BLaER1 treated with 17β-estradiol and CSF1 and Interleukin-3, amounts not matched to agents 10 nM and 100 nM (cell line): ENCODE data around the gene NMT1.

ENCODE experiments used
- H3K27ac ChIP-seq, 11 experiments: shearing (Covaris generic); formaldehyde crosslinking; 2 replicates each; pipeline ENCODE4 v1.8.1; 2022
- H3K27me3 ChIP-seq, 11 experiments: shearing (Covaris generic); formaldehyde crosslinking; 2 replicates each; pipeline ENCODE4 v1.8.1; 2022
- H3K36me3 ChIP-seq, 11 experiments: shearing (Covaris generic); formaldehyde crosslinking; 2 replicates each; pipeline ENCODE4 v1.8.1; 2022
- H3K4me1 ChIP-seq, 10 experiments: shearing (Covaris generic); formaldehyde crosslinking; 2 replicates each; pipeline ENCODE4 v1.8.1; 2022
- H3K4me2 ChIP-seq, 11 experiments: shearing (Covaris generic); formaldehyde crosslinking; 2 replicates each; pipeline ENCODE4 v1.8.1; 2022
- H3K4me3 ChIP-seq, 10 experiments: shearing (Covaris generic); formaldehyde crosslinking; 2 replicates each; pipeline ENCODE4 v1.8.1; 2022
- H3K9ac ChIP-seq, 11 experiments: shearing (Covaris generic); formaldehyde crosslinking; 2 replicates each; pipeline ENCODE4 v1.8.1; 2022
- H3K9me3 ChIP-seq, 11 experiments: shearing (Covaris generic); formaldehyde crosslinking; replicated peaks in 1 of 11; 2 replicates each; pipeline ENCODE4 v1.8.1; 2022
- H4K20me1 ChIP-seq, 11 experiments: shearing (Covaris generic); formaldehyde crosslinking; 2 replicates each; pipeline ENCODE4 v1.8.1; 2022
- Cebpa-rat ChIP-seq, 11 experiments: shearing (Covaris generic); IDR thresholded peaks; 2 replicates each; pipeline ENCODE4 v1.8.1; 2022

Gene NMT1

DNA sequence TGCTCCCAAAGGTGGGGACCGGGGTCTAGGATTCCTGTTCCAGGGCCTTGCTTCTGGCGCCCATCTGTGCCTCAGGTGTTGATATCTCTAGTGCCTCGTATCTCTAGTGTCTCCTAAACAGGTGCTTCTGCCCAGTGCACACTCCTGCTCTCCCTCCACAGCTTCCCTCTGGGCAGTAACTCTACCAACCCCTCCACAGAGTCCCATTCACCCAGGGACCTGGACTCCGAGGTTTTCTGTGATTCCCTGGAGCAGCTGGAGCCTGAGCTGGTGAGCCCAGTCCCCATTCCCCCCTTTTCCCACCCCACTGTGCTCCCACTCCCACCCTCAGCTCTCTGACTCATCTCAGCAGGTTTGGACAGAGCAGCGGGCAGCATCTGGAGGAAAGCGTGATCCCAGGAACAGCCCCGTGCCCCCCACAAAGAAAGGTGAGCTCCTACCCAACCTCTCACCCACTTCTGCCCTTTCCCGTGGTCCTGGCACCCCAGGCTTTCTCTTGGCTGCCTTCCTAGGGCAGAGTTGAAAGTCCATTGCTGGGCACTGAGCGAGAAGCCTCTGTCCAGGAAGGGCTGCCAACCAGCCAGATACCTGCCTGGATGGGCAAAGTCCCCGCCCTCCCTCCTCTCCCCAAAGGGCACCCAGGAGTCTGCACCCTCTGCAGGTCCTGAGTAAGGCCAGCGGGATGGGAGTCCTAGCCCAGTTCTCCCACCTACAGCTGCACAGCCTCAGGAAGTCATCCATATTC is 76.6 kb downstream of the NMT1 start:
- no peak for TF ChIP-seq Cebpa-rat (IDR thresholded peaks at IDR 0.05)
- peaks cover 0 to 3% (median 0%) of the 10 kb centered on the region in 11 experiments; a peak in 1 of 22 replicates for H4K20me1 ChIP-seq
- H3K9ac ChIP-seq = 0 out of 22 replicates have a peak overlapping the region, but pooled peaks of 3 of the 11 experiments have one; percentile 71 to 80 (median 73)
- H3K27me3 ChIP-seq = no peaks in the 10 kb centered on the region
- H3K27ac ChIP-seq = no peak overlapping the region
- no peak overlapping the region for H3K4me3 ChIP-seq
- peaks cover 0 to 5% (median 0%) of the 10 kb centered on the region in 11 experiments; a peak in 2 of 22 replicates for H3K36me3 ChIP-seq
- H3K4me2 ChIP-seq = peak overlapping the region in 2 of 11 experiments; percentile 97 to 98; a peak in 1 of 22 replicates
- no peaks in the 10 kb centered on the region for H3K9me3 ChIP-seq
- peaks cover 13 to 45% (median 36%) of the 10 kb centered on the region in 10 experiments for H3K4me1 ChIP-seq

DNA sequence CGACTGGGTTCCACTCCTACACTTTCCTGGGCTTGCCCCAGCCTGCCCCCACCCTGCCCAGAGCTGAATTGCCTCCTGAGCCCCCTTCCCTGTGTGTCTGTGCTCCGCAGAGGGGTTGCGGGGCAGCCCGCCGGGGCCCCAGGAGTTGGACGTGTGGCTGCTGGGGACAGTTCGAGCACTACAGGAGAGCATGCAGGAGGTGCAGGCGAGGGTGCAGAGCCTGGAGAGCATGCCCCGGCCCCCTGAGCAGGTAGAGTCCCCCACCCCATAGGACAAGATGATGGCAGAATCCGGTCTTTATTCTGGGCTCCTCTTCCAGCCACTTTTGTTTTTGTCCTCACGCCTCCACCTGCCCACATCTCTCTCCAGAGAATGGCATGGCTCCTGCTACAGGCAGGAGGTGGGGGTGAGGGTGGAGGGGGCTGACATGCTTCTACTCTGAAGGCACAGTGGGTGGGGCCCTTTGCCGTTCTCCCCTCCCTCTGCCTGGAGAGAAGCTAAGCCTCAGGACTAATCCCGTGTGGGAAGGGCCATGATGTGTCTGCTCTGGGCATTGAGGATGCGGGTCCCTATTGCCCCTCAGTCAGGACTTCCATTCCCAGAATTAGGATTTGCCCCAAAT is 77.9 kb downstream of the NMT1 start:
- H3K27me3 ChIP-seq = no peaks in the 10 kb centered on the region
- H3K9me3 ChIP-seq = no peaks in the 10 kb centered on the region
- H4K20me1 ChIP-seq = peaks cover 0 to 5% (median 0%) of the 10 kb centered on the region in 11 experiments; a peak in 1 of 22 replicates
- peak overlapping the region in 7 of 11 experiments; percentile 10 to 40 (median 34); a peak in 5 of 22 replicates for H3K4me2 ChIP-seq
- peaks cover 22 to 54% (median 45%) of the 10 kb centered on the region in 10 experiments for H3K4me1 ChIP-seq
- H3K27ac ChIP-seq = no peak overlapping the region
- TF ChIP-seq Cebpa-rat (IDR thresholded peaks at IDR 0.05) = no peak
- no peak overlapping the region for H3K4me3 ChIP-seq
- peaks cover 0 to 5% (median 0%) of the 10 kb centered on the region in 11 experiments; a peak in 2 of 22 replicates for H3K36me3 ChIP-seq
- H3K9ac ChIP-seq = peak overlapping the region in 3 of 11 experiments; percentile 7 to 24 (median 14); a peak in 1 of 22 replicates

DNA sequence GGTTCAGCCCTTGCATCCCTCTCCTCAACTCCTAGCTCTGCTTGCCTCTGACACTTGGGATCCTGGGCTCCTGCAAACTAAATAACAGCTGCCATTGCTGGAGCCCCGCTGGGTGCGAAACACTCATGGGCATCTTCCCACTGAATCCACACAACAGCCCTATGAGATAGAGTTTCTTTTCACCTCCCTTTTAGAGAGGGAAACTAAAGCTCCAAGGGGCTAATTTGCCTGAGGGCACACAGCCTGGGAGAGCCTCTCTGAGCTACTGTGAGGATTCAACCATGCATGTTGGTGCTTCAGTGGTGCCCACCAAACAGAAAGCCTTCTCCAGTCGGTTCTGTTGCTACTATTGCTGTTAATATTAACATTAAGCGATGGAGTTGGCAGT is 78.4 kb downstream of the NMT1 start:
- Histone ChIP-seq H3K36me3 (peaks cover 0 to 5% (median 0%) of the 10 kb centered on the region in 11 experiments; a peak in 2 of 22 replicates), H4K20me1 (peaks cover 0 to 5% (median 0%) of the 10 kb centered on the region in 11 experiments; a peak in 1 of 22 replicates), H3K4me2 (peak overlapping the region in 8 of 11 experiments; percentile 10 to 40 (median 34); a peak in 13 of 22 replicates), H3K27me3 (no peaks in the 10 kb centered on the region), H3K9ac (peak overlapping the region in 3 of 11 experiments; percentile 7 to 24 (median 14); a peak in 4 of 22 replicates), H3K9me3 (no peaks in the 10 kb centered on the region), H3K4me3 (no peak overlapping the region), H3K27ac (peak overlapping the region in 1 of 11 experiments; percentile 21; a peak in 1 of 22 replicates), H3K4me1 (peaks cover 27 to 59% (median 50%) of the 10 kb centered on the region in 10 experiments)
- TF ChIP-seq Cebpa-rat (IDR thresholded peaks at IDR 0.05) = no peak

DNA sequence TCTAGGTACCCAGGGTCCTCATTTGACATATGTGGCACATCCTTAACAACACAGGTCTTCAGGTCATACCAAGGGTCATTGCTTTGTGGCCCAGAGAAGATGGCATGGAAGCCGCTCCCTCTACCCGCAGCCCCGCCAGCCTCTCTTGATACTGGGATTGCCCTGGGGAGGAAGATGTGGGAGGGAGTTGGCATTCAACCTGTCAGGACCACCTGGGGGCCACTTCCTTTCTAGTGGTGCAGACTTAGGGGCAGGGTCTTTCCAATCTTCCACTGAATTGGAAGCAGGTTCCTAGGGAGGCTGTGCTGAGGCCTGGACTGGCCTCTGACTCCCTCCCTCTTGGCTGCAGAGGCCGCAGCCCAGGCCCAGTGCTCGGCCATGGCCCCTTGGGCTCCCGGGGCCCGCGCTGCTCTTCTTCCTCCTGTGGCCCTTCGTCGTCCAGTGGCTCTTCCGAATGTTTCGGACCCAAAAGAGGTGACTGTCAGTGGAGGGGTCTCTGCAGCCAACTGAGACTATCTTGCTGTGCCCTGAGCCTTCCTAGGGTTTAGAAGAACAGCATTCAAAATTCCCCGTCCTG is 82.1 kb downstream of the NMT1 start:
- H3K9me3 ChIP-seq = no peaks in the 10 kb centered on the region
- peak overlapping the region; percentile 28 to 97 (median 85); a peak in 18 of 22 replicates for H3K27ac ChIP-seq
- peak overlapping the region; percentile 84 to 99 (median 95) for H3K4me2 ChIP-seq
- H3K4me1 ChIP-seq = peaks cover 40 to 67% (median 59%) of the 10 kb centered on the region in 10 experiments
- peak overlapping the region; percentile 75 to 86 (median 80); a peak in 17 of 22 replicates for H3K9ac ChIP-seq
- peaks cover 0 to 5% (median 0%) of the 10 kb centered on the region in 11 experiments; a peak in 1 of 22 replicates for H4K20me1 ChIP-seq
- no peaks in the 10 kb centered on the region for H3K27me3 ChIP-seq
- TF ChIP-seq Cebpa-rat (IDR thresholded peaks at IDR 0.05) = no peak
- H3K36me3 ChIP-seq = peaks cover 0 to under 1% (median 0%) of the 10 kb centered on the region in 11 experiments; a peak in 2 of 22 replicates
- H3K4me3 ChIP-seq = peak overlapping the region in 8 of 10 experiments; percentile 54 to 68 (median 58); a peak in 9 of 20 replicates

DNA sequence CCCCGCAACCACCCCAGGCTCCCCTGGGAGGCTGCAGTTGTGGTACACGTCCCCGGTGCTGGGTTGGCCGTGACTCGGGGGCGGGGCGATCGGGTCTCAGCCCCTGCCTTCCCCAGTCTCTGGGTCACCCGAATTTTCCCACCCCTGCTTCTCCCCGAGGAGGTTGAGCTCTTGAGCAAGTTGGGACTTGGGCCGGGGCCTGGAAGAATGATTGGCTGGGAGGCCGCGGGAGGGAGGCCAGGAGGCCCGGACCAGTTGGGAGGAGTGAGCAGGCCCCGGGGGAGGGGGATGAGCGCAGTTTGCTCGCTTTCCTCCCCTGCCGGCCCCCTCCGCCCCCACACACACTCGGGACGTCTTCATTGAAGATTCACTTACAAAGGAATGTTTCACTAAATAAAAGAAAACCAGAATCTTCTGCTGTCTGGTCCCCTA is 82.7 kb downstream of the NMT1 start:
- Histone ChIP-seq H4K20me1 (peaks cover 0 to 9% (median 3%) of the 10 kb centered on the region in 11 experiments; a peak in 17 of 22 replicates), H3K9me3 (no peaks in the 10 kb centered on the region), H3K27ac (peak overlapping the region; percentile 71 to 97 (median 85)), H3K27me3 (no peaks in the 10 kb centered on the region), H3K36me3 (no peaks in the 10 kb centered on the region), H3K9ac (peak overlapping the region; percentile 75 to 86 (median 80)), H3K4me2 (peak overlapping the region; percentile 84 to 99 (median 95)), H3K4me1 (peaks cover 40 to 66% (median 59%) of the 10 kb centered on the region in 10 experiments), H3K4me3 (peak overlapping the region; percentile 41 to 68 (median 57))
- TF ChIP-seq Cebpa-rat (IDR thresholded peaks at IDR 0.05) = no peak

DNA sequence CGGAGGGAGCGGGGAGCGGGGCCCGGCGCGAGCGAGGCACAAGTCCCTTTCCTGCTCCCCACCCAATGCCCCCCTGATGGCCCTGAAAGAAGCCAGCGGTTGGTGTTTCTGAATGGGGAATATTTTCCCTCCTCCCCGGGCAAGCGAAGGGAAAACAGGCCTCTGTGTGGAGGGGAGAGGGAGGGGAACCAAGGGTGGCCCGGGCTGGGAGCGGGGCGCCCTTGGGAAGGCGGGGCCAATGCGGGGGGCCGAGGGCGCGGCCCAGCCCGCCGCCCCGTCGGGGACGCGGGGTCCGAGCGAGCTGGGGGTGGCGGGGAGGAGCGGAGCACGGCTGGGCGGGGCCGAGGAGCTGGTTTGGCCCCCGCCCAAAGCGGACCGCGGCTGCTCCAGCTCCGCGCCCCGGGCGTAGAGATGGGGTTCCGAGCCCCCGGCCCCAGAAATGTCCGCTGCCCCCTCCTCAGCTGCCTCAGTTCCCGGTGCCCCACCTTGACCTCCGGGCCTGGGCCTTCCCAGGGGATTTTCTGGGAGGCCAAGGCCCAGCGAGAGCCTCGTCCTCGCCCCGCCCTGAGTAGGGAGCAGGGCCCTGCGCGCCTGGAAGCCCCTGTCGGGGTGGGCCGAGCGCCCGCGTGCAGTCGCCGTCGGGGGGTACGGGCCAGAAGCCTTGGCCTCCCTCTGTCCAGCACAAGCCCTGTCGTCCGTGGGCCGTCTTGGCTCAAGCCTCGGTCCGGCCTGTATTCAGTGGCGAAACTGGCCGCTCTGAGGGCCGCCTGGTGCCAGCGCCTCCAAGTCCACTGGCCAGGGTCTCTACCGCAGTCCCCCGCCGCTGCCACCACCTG is 83.3 kb downstream of the NMT1 start:
- no peaks in the 10 kb centered on the region; a peak in 1 of 22 replicates for H3K36me3 ChIP-seq
- peak overlapping the region; percentile 71 to 97 (median 85) for H3K27ac ChIP-seq
- H3K4me3 ChIP-seq = peak overlapping the region; percentile 41 to 68 (median 57)
- H3K4me1 ChIP-seq = peaks cover 40 to 60% (median 56%) of the 10 kb centered on the region in 10 experiments
- H3K9ac ChIP-seq = peak overlapping the region; percentile 75 to 86 (median 80)
- peaks cover 0 to 16% (median 10%) of the 10 kb centered on the region in 11 experiments; a peak in 19 of 22 replicates for H4K20me1 ChIP-seq
- no peaks in the 10 kb centered on the region for H3K27me3 ChIP-seq
- no peaks in the 10 kb centered on the region for H3K9me3 ChIP-seq
- TF ChIP-seq Cebpa-rat (IDR thresholded peaks at IDR 0.05) = no peak
- H3K4me2 ChIP-seq = peak overlapping the region; percentile 84 to 99 (median 95)

DNA sequence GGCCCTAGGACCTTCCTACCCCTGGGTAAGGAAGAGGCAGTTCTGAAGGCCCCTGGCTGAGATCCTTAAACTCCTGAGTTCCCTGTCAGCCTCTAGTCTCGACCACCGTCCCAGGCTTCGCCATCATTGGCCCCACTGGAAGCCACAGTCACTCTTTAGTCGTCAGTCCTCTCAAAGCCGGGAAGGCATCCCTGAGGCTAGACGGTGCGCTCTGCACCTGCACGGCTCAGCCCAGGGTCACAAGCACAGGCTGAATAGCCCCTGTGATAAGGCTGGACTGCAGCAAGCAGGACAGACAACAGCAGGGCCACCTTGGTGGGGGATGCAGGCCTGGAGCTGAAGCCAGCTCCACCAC is 83.9 kb downstream of the NMT1 start:
- TF ChIP-seq Cebpa-rat (IDR thresholded peaks at IDR 0.05) = no peak
- H3K4me2 ChIP-seq = peak overlapping the region; percentile 84 to 99 (median 95)
- H3K4me1 ChIP-seq = peaks cover 40 to 54% (median 53%) of the 10 kb centered on the region in 10 experiments
- peaks cover 4 to 21% (median 16%) of the 10 kb centered on the region in 11 experiments; a peak in 21 of 22 replicates for H4K20me1 ChIP-seq
- peak overlapping the region; percentile 71 to 97 (median 85); a peak in 21 of 22 replicates for H3K27ac ChIP-seq
- H3K9ac ChIP-seq = peak overlapping the region; percentile 75 to 86 (median 80)
- no peaks in the 10 kb centered on the region for H3K9me3 ChIP-seq
- no peaks in the 10 kb centered on the region for H3K27me3 ChIP-seq
- H3K36me3 ChIP-seq = peaks cover 0 to 5% (median 0%) of the 10 kb centered on the region in 11 experiments; a peak in 8 of 22 replicates
- peak overlapping the region; percentile 41 to 68 (median 57); a peak in 18 of 20 replicates for H3K4me3 ChIP-seq
